NCI-H146 (cell line): ENCODE measurements around the gene SAA4.
"Not testable (repeated sequence)": the region's sequence is repeated elsewhere in the genome, so short reads cannot be mapped to it uniquely, and the experiment has no call there.

Source experiments
- DNase-seq: peaks from one replicate; lab custom pipeline; 2025; lab: John Stamatoyannopoulos, UW

The SAA4 gene, protein sequence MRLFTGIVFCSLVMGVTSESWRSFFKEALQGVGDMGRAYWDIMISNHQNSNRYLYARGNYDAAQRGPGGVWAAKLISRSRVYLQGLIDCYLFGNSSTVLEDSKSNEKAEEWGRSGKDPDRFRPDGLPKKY

DNA sequence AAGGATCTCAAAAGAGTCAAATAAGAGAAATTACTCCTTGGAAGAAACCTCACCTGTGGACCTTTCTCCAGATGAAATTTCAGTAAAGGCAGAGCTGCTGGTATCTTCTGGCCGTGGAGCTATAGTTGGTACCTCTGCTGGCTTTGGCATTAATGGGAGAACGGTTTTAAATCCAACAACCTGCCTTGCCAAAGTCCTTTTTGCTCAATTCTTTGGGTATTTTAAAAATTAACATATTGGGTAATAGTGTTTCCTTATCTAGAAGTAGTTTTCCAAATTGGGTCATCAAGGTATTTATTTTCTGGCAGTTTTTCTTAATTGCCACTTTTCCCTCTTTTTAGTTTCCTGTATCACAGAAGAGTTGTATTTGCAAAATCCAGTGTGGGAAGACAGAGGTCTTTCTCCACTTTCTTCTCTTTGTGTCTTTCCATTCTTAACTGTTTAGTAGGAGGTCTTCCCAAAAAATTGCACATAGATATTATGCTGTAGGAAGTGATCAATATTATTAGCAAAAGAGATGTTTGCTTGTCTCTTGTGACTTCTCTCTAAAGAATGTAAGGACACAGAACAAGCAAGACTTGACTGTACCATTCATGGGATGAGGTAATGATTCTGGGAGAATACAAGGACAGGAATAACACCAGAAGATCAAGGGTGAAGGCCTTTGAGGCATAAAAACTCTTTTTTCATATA, at the start of gene SAA4:
SAA4 (minus strand) TSS at position 139 of the 693 bp plus-strand sequence. CDS start 876 bp downstream, outside the sequence.
- DNase-seq = no peak

DNA sequence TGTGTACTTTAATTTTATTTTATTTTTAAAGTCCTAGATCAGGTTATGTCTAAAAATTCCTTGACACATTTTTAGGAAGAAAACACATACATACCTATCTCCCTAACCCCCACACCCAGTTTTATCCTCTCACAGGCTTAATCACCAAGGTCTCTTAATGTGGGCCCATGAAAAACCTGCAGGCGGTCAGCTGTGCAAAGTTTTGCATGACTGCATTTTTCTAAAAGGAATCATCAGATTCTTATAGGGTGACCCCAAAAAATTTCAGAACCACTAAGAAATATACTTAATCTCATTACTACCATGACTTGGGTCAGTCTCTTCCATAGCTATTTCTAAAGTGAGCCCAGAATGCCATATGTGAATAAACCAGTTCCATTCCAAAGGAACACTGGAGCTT, 49.2 kb upstream of the SAA4 start:
- no peak for DNase-seq

DNA sequence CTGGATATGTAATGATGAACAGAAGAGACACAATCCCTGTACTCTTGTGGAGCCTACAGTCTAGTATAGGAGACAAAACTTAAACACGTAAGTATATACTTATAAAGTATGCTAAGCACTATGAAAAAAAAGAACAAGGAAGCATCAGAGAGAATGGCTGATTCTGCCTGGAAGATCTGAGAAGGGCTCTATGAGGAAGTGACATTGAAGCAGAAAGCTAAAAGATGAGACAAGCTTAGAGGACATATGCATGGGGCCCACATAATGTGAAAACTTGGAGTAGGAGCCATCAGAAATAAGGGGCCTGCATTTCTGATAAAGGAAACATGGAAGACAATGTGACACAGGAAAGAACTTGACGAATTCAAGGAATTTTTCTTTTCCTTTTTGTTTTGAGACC, 46.0 kb upstream of the SAA4 start:
- no peak for DNase-seq

DNA sequence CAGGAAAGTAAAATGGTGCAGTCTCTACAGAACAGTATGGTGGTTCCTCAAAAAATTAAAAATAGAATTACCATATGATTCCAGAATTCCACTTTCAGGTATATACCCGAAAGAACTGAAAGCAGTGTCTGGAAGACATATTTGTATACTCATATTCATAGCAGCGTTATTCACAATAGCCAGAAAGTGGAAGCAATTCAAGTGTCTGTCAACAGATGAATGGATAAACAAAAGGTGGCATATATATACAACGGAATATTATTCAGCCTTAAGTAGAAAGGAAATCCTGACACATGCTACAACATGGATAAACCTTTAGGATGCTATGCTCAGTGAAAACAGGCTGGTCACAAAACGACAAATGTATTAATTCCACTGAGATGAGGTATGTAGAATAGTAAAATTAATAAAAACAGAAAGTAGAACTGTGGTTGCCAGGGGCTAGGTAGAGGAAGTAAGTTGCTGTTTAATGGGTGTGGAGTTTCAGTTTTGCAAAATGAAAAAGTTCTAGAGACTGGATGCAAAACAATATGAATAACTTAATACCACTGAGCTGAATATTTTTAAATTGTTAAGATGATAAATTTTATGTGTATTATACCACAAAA, 43.9 kb upstream of the SAA4 start:
- no peak for DNase-seq

DNA sequence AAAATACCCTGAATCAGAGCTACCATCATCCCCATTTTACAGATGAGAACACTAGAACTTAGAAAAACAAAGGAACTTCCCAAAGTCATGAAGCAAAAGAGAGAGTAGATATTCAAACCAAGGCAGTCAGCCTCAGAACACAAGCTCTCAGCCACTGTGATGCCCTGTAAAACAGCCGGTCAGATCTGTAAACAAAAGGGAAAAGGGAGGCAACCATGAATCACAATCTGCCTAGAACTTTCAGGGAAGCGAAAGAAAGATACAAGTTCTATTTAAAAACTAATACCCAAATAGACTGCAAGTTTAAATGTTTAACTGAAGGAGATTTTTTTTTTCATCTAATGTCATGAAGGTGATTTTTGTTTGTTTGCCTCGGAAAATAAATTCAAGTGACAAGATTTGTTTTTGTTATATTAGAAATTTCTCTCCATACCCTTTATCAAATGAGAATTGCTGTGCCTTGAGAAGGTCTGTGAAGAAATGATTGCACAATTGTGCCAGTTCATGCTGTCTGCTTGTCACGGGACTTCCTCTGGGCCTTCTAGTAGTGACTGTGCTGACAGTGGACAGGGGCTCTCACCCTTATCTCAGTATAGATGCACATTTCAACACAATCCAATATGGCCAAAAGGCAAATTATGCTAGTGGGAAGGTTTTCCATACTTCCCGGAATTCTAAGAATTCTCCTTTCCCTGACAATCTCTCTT, 41.1 kb upstream of the SAA4 start:
- DNase-seq = no peak

DNA sequence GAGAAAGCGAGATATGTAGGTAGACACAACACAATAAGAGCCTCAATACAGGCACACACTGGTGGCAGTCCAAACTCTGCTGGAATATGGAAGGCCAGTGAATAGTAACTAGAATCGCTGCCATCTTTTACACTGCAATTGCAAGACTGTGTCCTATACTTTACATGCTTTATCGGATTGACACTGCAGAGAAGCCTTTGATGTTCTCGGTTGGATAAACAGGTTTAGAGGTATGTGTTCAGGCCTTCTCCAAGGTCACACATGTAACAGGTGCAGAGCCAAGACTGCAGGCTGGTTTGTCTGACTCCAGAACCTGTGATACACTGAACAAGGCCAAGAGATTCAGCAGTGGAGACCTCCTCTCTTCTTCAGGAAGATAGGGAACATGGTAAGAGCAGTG, 34.6 kb upstream of the SAA4 start:
- DNase-seq = no peak

DNA sequence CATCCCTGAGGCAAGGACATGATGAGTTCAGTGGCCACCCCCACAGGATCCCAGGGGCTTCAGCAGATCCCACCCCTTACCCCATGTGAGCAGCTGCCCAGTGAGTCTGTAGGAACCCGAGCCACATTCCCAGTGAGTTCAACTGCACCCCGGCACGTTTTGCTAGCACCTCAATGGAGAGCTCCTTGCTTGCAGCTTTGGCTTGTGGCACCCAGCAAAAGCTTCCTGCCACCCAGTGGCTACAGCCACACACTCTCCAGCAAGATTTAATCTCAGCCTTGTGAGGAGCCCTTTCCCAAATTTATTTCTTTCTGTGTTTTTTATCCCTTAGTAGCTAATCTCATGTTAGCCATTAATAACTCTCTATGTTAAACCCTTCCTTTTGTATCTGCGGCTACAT, 33.5 kb upstream of the SAA4 start:
- DNase-seq = no peak

DNA sequence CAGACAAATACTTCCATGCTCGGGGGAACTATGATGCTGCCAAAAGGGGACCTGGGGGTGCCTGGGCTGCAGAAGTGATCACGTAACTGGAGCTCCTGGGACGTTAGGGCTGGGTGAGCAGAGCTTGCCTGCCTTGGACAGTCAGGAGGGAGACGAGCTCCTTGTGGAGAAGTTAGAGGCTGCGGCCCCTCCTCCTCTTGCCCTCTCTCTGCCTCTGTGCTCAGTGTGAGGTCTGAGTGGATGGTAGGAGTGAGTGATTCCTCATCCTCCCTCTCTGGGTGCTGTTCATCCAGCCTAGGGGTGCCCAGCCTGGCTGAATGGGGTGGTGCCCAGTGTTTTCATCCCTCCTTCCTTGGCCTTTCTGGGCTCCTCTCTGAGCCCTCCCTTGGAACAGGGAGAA, 32.6 kb upstream of the SAA4 start:
- not testable (repeated sequence) for DNase-seq

DNA sequence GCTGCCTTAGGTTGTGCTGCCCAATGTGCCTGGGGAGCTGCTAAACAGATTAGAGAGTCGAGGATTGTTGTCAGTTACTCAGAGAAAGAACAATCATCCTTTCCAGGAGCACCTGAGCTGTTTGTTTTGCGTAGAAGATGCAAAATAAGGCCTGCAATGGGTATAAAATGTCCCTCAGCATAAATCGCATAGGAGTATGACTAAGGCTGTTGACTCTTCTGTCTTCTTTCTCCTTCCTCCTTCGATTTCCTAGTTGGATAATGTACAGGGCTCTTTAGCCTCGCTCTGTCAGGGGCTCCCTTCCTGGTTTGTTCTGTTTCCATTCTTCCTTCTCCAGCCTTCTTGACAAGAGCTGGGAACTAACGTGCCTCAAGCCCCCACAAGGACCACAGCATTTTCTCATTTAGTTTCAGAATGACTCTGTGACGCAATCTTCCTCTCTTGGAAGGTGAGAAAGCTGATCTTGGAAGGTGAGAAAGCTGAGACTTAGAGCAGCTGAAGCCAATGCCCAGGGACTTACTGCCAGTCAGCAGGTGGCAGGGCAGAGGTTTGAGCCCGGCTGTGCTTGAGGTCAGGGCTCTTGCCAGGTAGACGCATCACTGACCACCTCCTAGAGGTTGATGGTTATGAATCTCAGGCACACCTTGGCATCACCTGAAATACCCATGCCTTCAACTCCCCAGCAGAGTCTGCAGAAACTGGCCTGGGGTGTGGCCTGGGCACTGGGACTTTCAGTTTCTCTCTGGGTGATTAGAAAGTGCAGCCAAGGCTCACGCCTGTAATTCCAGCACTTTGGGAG, 30.9 kb upstream of the SAA4 start:
- DNase-seq = not testable (repeated sequence)

DNA sequence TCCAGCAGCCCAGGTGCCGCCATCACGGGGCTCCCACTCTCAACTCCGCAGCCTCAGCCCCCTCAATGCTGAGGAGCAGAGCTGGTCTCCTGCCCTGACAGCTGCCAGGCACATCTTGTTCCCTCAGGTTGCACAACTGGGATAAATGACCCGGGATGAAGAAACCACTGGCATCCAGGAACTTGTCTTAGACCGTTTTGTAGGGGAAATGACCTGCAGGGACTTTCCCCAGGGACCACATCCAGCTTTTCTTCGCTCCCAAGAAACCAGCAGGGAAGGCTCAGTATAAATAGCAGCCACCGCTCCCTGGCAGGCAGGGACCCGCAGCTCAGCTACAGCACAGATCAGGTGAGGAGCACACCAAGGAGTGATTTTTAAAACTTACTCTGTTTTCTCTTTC, 29.3 kb upstream of the SAA4 start, which contains the start of gene SAA1:
SAA1 (plus strand) TSS at position 316 of the 400 bp plus-strand sequence. CDS start 624 bp downstream, outside the sequence.
- no peak for DNase-seq

DNA sequence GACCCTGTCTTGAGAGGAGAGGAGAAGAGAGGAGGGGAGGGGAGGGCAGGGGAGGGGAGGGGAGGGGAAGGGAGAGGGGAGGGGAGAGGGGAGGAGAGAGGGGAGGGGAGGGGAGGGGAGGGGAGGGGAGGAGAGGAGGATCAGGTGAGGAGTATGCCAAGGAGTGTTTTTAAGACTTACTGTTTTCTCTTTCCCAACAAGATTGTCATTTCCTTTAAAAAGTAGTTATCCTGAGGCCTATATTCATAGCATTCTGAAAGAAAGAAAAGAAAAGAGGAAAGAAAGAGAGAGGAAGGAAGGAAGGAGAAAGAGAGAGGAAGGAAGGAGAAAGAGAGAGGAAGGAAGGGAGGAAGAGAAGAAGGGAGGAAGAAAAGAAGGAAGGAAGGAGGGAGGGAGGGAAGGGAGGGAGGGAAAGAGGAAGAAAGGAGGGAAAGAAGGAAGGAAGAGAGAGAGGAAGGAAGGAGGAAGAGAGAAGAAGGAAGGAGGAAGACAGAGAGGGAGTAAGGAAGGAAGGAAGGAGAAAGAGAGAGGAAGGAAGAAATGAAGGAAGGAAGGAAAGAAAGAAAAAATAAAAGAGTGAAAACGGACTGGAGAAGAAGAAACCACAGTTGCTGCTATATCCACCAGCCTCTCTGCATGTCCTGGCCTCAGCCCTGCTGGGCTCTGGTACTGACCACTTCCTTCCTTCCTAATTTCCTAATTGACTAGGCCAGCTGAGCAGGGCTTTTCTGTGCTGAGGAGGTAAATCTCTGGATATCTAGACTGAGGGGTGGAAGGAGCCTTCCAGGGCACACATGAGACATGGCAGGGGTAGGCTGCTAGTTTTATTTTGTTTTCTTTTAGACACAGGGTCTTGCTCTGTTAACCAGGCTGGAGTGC, 28.3 kb upstream of the SAA4 start:
- no peak for DNase-seq

DNA sequence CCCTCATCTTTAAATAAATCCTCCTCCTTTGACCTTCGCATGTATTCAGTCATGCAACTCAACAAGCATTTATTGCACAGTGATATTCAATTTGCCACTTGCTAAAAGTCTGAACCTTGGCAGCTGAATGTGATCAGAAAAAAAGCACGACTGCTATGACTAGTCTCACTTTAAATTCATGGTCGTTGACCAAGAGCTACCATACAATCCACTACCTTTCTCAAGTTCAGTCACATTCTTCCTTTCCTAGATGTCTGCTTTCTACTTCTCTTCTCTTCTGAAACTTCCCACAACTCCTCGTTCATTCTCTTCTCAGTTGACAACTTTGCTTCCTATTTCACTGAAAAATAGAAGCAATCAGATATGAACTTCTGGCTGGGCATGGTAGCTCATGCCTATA, 27.4 kb upstream of the SAA4 start:
- DNase-seq = no peak

DNA sequence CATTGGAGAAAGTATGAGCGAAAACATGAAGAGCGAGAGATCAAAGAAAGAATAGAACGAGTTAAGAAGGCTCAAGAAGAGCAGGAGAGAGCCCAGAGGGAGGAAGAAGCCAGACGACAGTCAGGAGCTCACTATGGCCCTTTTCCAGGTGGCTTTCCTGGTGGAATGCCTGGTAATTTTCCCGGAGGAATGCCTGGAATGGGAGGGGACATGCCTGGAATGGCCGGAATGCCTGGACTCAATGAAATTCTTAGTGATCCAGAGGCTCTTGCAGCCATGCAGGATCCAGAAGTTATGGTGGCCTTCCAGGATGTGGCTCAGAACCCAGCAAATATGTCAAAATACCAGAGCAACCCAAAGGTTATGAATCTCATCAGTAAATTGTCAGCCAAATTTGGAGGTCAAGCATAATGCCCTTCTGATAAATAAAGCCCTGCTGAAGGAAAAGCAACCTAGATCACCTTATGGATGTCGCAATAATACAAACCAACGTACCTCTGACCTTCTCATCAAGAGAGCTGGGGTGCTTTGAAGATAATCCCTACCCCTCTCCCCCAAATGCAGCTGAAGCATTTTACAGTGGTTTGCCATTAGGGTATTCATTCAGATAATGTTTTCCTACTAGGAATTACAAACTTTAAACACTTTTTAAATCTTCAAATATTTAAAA, 26.2 kb upstream of the SAA4 start:
- DNase-seq = not testable (repeated sequence)

DNA sequence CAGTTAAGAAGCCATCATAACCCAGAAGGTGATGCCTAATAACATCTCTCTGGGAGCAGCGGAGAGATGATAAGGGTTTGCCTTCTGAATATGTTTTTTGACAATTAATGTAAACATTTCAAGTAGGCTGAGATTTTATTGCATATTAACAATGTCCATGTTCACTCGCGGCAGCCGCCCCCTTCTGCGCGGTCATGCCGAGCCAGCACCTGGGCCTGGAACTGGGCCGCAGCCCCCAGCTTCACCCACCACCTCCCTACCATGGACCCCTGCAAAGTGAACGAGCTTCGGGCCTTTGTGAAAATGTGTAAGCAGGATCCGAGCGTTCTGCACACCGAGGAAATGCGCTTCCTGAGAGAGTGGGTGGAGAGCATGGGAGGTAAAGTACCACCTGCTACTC, 25.1 kb upstream of the SAA4 start:
- no peak for DNase-seq

DNA sequence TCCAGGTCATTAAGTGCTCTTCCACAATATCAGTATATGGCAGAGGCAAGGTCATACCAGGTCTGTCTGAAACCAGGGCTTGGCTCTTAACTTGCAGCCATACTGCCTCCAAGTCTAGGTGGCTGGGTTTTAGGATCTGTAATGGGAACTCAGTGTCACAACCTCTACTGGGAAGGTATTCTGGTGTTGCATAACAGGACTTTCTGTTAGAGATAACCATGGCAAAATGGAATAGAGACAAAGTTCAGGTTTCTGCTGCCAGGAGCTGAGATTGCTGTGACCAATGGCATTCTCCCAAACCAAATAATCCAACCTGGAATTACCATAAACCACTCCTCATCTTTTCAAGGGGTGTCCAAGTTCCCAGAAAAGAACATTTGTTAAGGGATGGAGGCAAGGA, 22.7 kb upstream of the SAA4 start:
- no peak for DNase-seq

DNA sequence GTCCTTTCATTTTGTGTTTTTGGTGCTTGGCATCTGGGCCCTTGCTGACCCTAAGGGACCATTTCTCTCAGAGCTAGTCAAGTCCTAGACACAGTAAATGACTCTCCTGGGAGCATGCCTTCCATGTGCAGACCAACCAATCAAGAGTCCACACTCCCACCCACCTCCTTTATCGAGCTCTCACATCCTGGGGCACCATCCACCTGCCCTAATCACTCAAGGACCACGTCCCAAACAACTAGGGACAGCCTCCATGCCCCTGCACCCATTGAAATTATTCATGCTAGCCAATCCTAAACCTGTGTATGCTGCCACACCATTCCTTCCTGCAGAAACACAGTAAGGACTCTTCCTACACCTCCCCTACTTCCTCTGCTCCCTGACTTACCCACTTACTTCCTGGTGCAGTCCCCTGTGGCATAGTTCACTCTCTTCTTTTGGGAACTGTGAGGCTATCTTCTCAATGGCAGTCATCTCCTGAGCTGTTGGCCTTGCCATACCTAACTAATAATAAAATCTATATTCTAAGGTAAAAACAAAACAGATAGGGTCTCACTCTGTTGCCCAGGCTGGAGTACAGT, 18.3 kb upstream of the SAA4 start:
- DNase-seq = no peak

DNA sequence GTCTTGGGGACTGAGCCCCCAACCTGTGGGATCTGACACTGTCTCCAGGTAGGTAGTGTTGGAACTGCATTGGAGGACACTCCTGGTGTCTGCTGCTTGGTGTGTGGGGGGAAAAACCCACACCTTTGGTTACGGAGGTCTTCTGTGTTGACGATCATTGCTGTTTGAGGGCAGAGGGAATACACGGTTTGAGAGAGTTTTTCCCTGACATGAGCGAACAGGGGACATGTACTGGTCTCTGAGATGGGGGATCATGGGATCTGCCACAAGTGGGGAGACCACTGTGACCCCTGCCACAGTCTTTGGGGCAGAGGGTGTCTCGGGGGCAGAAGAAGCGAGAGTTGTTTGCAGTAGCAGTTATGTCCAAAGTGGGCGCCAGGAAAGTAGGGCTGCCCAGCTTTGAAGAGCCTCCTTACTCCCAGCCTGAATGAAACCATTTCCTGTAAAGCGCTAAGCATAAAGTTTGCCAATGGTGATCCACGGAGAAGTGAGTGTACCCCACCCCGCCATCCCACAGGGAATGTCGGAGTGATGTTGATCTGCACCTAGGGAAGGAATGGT, 17.3 kb upstream of the SAA4 start:
- no peak for DNase-seq

DNA sequence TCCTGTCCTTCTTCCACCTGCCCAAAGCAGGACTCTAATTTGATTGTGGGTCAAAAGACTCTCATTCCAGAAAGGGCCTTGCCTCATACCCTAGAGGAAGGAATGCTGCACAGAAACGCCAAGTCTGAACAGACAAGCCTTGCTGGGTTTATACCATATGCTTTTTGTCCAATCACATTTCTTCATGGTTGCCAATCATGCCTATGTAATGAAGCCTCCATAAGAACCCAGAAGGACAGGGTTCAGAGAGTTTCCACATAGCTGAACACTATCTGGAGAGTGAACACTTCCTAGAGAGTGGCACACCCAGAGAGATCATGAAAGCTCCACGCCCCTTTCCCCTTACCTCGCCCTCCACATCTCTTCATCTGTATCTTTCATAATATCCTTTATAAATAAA, 16.6 kb upstream of the SAA4 start:
- DNase-seq = no peak

DNA sequence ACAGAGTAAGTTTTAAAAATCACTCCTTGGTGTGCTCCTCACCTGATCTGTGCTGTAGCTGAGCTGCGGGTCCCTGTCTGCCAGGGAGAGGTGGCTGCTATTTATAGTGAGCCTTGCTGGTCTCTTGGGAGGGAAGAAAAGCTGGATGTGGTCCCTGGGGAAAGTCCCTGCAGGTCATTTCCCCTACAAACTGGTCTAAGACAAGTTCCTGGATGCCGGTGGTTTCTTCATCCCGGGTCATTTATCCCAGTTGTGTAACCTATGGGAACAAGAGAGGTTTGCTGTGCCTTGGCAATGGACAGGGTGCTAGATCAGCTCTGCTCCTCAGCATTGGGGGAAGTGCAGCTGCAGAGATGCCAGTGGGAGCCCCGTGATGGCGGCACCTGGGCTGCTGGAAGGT, 12.0 kb upstream of the SAA4 start, which contains the start of gene SAA2:
SAA2 (minus strand) TSS at position 108 of the 400 bp plus-strand sequence. CDS start 657 bp downstream, outside the sequence.
- no peak for DNase-seq

DNA sequence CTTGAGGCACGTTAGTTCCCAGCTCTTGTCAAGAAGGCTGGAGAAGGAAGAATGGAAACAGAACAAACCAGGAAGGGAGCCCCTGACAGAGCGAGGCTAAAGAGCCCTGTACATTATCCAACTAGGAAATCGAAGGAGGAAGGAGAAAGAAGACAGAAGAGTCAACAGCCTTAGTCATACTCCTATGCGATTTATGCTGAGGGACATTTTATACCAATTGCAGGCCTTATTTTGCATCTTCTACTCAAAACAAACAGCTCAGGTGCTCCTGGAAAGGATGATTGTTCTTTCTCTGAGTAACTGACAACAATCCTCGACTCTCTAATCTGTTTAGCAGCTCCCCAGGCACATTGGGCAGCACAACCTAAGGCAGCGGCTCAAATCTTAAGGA, 10.6 kb upstream of the SAA4 start:
- DNase-seq = not testable (repeated sequence)
